Heart right ventricle (tissue), 16 donors: ENCODE results near the gene SLC7A8. TPM values are rescaled to one million over a fixed set of nuclear protein-coding genes. Genes with fewer than 3 reads are reported as not detected.

Source experiments
- ATAC-seq, 8 donors: fragments of 200-7000 bp; cut with Tn5 transposase; one replicate each; pipeline ENCODE4 v1.9.1; 2020; ENCODE audit warnings: mild to moderate bottlenecking in 8 of 8, moderate library complexity in 8 of 8, moderate number of reproducible peaks in 1 of 8
- DNase-seq, 2 donors: peaks; one replicate each; pipeline ENCODE4 v3.0.0-alpha.2; 2020
- H3K27ac ChIP-seq, 10 donors: fragments of 200-600 bp; sonication (generic) in 2 of 10; one replicate each; pipeline versions ENCODE4 v1.5.0 to v1.8.0; 2020 to 2022; ENCODE audit warnings: mild to moderate bottlenecking in 3 of 10
- H3K27me3 ChIP-seq, 7 donors: fragments of 200-600 bp; one replicate each; pipeline ENCODE4 v1.8.0; 2021 to 2022; ENCODE audit warnings: mild to moderate bottlenecking in 2 of 7
- H3K36me3 ChIP-seq, 9 donors: fragments of 200-600 bp; sonication (generic) in 1 of 9; one replicate each; pipeline versions ENCODE4 v1.5.0 to v1.8.0; 2020 to 2022; ENCODE audit warnings: mild to moderate bottlenecking in 2 of 9
- H3K4me1 ChIP-seq, 9 donors: fragments of 200-600 bp; sonication (generic) in 1 of 9; one replicate each; pipeline versions ENCODE4 v1.5.0 to v1.8.0; 2020 to 2022; ENCODE audit warnings: mild to moderate bottlenecking in 4 of 9
- H3K4me3 ChIP-seq, 10 donors: fragments of 200-600 bp; sonication (generic) in 2 of 10; one replicate each; pipeline versions ENCODE4 v1.5.0 to v1.8.0; 2020 to 2022; ENCODE audit warnings: mild to moderate bottlenecking in 7 of 10, moderate library complexity in 2 of 10
- H3K9me3 ChIP-seq, 11 donors: fragments of 200-600 bp in 10 of 11; sonication (generic) in 2 of 11; one replicate each; pipeline versions ENCODE4 v1.5.0 to v1.8.0; 2013 to 2022; ENCODE audit warnings: mild to moderate bottlenecking in 2 of 11, control low read depth in 1 of 11, moderate library complexity in 1 of 11
- WGBS, 2 donors: extraction: QIAGEN DNeasy Blood & Tissue Kit; methylation state at CpG; one replicate each; pipeline ENCODE4 v1.1.7; 2013; ENCODE audit warnings: inconsistent platforms in 1 of 2; 5-methylcytosine and 5-hydroxymethylcytosine counted together
- intact Hi-C, 10 donors: fragments of 100-400 bp; cut with DNase I; formaldehyde crosslinking; loops; one replicate each; pipeline versions ENCODE4 v1.11.1 to v1.14.2; 2022
- polyA plus RNA-seq, 2 donors: library from polyadenylated mRNA; stranded (reverse); fragments of 200-250 nt; gene quantifications; one replicate each; pipeline ENCODE4 v1.2.3, GENCODE V29; 2013
- total RNA-seq, 10 donors: library from RNA; stranded (reverse); fragmentation: NEBNext Ultra II Directional in 3 of 10; extraction: Animal tissue kit (Norgen Biotek cat#: 25700) in 3 of 10; gene quantifications; one replicate each; pipeline versions ENCODE4 v1.2.1 to v1.2.4, GENCODE V29; 2021 to 2023
- TF ChIP-seq, protein P1 (sequence below), 9 donors: fragments of 200-600 bp; sonication (generic) in 2 of 9; IDR thresholded peaks; one replicate each; pipeline versions ENCODE4 v1.5.0 to v1.8.0; 2021 to 2022; ENCODE audit warnings: antibody characterized with exemption in 9 of 9, mild to moderate bottlenecking in 5 of 9, moderate library complexity in 1 of 9
- donor health status: Arrhythmogenic right ventricular cardiomyopathy.
- donor health status: ischemic (EF 13 %, LVEDD 7.1; RV severe dilation, severe dysfunction).
- donor health status: healthy with polysubstance abuse.
- donor health status: DM: no; HTN: yes; CAD: no.
- donor health status: DM: no; HTN: no; CAD: no.
- donor health status: ischemic (EF 25% LVEDD 6.9; RV normal size, moderate dysfunction).
- donor health status: ischemic (EF 25% LVEDD 5.7; RV mildly dilated, moderate dysfunction).
- donor health status: healthy.
- donor health status: DM: yes; HTN: yes; CAD: no.
- donor health status: Ischemic cardiomyopathy.
- donor health status: ischemic (EF 35%, LVEDD 5.7; RV mildly dilated, moderate dysfunction).
- donor health status: nonischemic (EF 11% LVEDD 7.7; RV severe dilation, severe dysfunction).
- donor health status: DM: yes; HTN: yes; CAD: no.
- donor health status: PGD.
- donor health status: ischemic (EF 29% LVEDD 5.4; RV normal size, mild dysfunction).
- donor health status: nonischemic (EF 23%, LVEDD 6.1; RV moderate dilation, normal function).

SLC7A8 gene
- total and polyA plus RNA-seq, 12 donors, result 5.9 to 14.9 (median 9.6) TPM

DNA sequence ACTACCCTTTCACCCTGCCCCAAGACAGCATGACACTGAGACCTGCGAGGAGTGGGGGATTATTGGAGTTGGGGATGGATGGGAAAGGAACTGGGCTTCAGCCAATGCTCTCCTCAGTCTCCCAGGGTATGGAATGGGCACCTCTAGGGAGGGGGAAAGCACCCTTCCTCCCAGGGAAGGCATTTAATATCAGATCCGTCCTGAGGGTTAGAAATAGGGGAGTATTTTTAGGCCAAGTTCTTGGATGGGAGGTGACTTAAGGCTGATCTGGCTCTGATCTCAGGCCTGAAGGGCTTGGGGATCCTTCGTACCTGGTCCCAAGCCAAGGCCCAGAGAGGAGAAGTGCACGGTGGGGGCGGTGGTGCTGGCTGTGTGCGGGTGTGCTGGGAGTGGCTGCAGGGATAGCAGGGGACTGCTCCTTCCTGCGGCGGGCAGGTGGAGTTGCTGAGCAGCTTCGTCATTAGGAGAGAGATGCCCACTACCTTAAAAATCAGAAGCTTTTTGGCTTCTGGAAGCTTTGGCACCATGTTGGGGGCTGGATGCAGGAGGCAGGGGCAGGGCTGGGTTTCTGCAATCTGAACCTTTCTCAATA lies 57.4 kb downstream of the SLC7A8 start:
- Histone ChIP-seq H3K27ac (no peak overlapping the region), H3K36me3 (peaks cover 0 to 27% (median 0%) of the 10 kb centered on the region in 9 donors), H3K4me1 (peaks cover 0 to 41% (median 9%) of the 10 kb centered on the region in 9 donors), H3K4me3 (no peak overlapping the region), H3K9me3 (no peaks in the 10 kb centered on the region), H3K27me3 (no peaks in the 10 kb centered on the region)
- 50 to 61% methylated on average over 9 of the region's 9 CpGs for WGBS, 2 donors
- TF ChIP-seq, protein P1, sequence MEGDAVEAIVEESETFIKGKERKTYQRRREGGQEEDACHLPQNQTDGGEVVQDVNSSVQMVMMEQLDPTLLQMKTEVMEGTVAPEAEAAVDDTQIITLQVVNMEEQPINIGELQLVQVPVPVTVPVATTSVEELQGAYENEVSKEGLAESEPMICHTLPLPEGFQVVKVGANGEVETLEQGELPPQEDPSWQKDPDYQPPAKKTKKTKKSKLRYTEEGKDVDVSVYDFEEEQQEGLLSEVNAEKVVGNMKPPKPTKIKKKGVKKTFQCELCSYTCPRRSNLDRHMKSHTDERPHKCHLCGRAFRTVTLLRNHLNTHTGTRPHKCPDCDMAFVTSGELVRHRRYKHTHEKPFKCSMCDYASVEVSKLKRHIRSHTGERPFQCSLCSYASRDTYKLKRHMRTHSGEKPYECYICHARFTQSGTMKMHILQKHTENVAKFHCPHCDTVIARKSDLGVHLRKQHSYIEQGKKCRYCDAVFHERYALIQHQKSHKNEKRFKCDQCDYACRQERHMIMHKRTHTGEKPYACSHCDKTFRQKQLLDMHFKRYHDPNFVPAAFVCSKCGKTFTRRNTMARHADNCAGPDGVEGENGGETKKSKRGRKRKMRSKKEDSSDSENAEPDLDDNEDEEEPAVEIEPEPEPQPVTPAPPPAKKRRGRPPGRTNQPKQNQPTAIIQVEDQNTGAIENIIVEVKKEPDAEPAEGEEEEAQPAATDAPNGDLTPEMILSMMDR (IDR thresholded peaks at IDR 0.05), result no peak
- ATAC-seq (peak in 2 of 8 donors; percentile 34), DNase-seq (no peak)
- intact Hi-C loops, result loop anchor here in 5 of 10 donors (1.0 to 10.0 kb wide), 3 partner anchors 35 to 179 kb away; partner anchors contain the start of genes BCL2L2 (in 1 of the 5) and PPP1R3E (in 1 of the 5)

DNA sequence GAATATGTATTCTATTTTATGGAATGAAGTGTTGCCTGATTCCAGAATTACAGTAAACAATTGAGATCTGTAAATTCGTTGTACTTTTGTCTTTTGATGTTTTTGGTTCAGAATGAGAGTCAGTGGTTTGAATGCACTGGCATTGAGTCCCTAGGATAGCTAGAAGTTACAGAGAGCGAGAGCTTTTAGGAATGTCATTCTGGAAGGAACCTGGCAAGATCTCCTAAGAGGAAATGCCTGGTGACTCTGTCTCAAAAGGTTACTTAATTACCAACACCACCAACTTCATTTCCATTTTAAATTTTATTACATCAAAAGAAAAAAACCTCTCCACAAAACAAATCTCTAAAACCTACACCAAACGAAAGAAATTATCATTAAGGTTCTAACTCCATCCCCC lies 58.4 kb downstream of the SLC7A8 start:
- no peak for ATAC-seq
- Histone ChIP-seq H3K9me3 (no peaks in the 10 kb centered on the region), H3K4me1 (peaks cover 0 to 43% (median 7%) of the 10 kb centered on the region in 9 donors), H3K36me3 (peaks cover 0 to 24% (median 0%) of the 10 kb centered on the region in 9 donors), H3K27ac (no peak overlapping the region), H3K4me3 (no peak overlapping the region), H3K27me3 (no peaks in the 10 kb centered on the region)
- TF ChIP-seq, protein P1 (IDR thresholded peaks at IDR 0.05), result no peak
- intact Hi-C loops, result loop anchor here in 5 of 10 donors (10.0 kb wide), 2 partner anchors 170 to 180 kb away; partner anchors contain the start of genes BCL2L2 (in 1 of the 5) and PPP1R3E (in 1 of the 5)
- WGBS, 2 donors, result 72 to 76% methylated on average over 3 of the region's 3 CpGs
- DNase-seq, result no peak

DNA sequence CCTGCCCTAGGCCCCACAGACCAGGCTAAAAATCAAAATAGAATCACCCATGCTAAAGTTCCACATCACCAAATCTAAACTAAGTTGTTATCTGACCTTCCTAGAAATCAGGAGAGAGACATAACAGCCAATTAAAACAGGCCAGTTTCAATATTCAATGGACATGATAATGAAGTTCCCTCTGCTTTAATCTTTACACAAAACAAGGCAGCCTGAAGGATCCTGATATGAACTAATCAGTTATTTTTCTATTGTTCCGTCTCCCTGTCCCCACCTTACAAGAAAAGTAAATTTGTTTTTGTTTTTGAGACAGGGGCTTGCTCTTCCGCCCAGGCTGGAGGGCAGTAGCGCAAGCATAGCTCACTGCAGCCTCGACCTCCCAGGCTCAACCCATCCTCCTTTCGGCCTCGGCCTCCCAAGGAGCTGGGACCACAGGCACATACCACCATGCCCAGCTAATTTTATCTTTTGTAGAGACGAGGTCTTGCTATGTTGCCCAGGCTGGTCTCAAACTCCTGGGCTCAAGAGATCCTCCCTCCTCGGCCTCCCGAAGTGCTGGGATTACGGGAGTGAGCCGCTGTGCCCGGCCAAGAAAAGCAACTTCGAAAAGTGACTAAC lies 59.0 kb downstream of the SLC7A8 start:
- H3K27me3 ChIP-seq, result no peaks in the 10 kb centered on the region
- H3K36me3 ChIP-seq, result peaks cover 0 to 20% (median 0%) of the 10 kb centered on the region in 9 donors
- no peak overlapping the region for H3K27ac ChIP-seq
- 84 to 89% methylated on average over 13 of the region's 13 CpGs for WGBS, 2 donors
- intact Hi-C loops, result loop anchor here in 7 of 10 donors (5.0 to 10.0 kb wide), 4 partner anchors 33 to 180 kb away; partner anchors contain the start of genes BCL2L2 (in 1 of the 7) and PPP1R3E (in 1 of the 7)
- H3K9me3 ChIP-seq, result no peaks in the 10 kb centered on the region
- TF ChIP-seq, protein P1 (IDR thresholded peaks at IDR 0.05), result no peak
- DNase-seq (no peak), ATAC-seq (no peak)
- H3K4me3 ChIP-seq, result no peak overlapping the region
- peaks cover 0 to 43% (median 7%) of the 10 kb centered on the region in 9 donors for H3K4me1 ChIP-seq

DNA sequence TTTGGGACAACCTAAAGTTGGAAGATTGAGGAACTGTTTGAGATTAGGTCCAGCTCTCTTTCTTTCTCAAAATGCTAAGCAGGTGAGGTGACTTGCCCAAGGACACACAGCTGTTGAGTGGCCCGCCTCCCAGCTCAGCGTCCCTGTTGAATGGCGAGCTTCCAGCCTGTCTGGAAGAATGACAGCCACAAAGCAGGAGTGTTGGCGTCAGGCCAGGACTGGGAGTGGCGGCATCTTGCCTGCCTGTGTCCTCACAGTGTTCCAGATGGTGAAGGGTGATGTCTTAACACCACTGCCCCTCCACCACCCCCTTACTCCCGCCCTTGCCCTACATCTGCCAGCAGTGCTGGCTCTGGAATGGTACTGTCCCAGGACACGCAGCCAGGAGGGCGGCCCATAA lies 60.0 kb downstream of the SLC7A8 start:
- TF ChIP-seq, protein P1 (IDR thresholded peaks at IDR 0.05), result no peak
- Histone ChIP-seq H3K27me3 (no peaks in the 10 kb centered on the region), H3K36me3 (peaks cover 0 to 14% (median 0%) of the 10 kb centered on the region in 9 donors), H3K27ac (no peak overlapping the region), H3K9me3 (no peaks in the 10 kb centered on the region), H3K4me1 (peaks cover 0 to 45% (median 7%) of the 10 kb centered on the region in 9 donors), H3K4me3 (no peak overlapping the region)
- DNase-seq (peak; percentile 58 to 83), ATAC-seq (peak in 7 of 8 donors; percentile 12 to 86 (median 59))
- WGBS, 2 donors, result 26 to 27% methylated on average over 8 of the region's 8 CpGs
- intact Hi-C loops, result loop anchor here in 7 of 10 donors (5.0 to 10.0 kb wide), 4 partner anchors 34 to 181 kb away; partner anchors contain the start of genes BCL2L2 (in 1 of the 7) and PPP1R3E (in 1 of the 7)
